GM13977 (cell line): ENCODE data around the gene MED27.

Source experiments
- DNase-seq: peaks from one replicate; pipeline ENCODE4 v3.0.0; 2012; ENCODE audit warnings: low spot score
- in situ Hi-C: fragments of 300-500 bp; cut with MboI; formaldehyde crosslinking; loops from one replicate; pipeline ENCODE4 v1.12.0; 2022; ENCODE audit warnings: low sequenced_read_pairs, low pct_unique_long_range_greater_than_20kb, mixed read lengths, inconsistent platforms; ENCODE audit not compliant: unreplicated experiment
- TF ChIP-seq, protein P1 (sequence below): IDR thresholded peaks from 2 replicates; pipeline ENCODE4 v1.5.1; 2012; ENCODE audit warnings: mild to moderate bottlenecking, control low read depth; ENCODE audit not compliant: insufficient read depth; ENCODE audit errors: extremely low read depth, missing control alignments

MED27 gene

GRCh38 chr9:132003896-132004295 lies 75.8 kb downstream of the MED27 start:
- peak; percentile 13 for DNase-seq
- TF ChIP-seq, protein P1, sequence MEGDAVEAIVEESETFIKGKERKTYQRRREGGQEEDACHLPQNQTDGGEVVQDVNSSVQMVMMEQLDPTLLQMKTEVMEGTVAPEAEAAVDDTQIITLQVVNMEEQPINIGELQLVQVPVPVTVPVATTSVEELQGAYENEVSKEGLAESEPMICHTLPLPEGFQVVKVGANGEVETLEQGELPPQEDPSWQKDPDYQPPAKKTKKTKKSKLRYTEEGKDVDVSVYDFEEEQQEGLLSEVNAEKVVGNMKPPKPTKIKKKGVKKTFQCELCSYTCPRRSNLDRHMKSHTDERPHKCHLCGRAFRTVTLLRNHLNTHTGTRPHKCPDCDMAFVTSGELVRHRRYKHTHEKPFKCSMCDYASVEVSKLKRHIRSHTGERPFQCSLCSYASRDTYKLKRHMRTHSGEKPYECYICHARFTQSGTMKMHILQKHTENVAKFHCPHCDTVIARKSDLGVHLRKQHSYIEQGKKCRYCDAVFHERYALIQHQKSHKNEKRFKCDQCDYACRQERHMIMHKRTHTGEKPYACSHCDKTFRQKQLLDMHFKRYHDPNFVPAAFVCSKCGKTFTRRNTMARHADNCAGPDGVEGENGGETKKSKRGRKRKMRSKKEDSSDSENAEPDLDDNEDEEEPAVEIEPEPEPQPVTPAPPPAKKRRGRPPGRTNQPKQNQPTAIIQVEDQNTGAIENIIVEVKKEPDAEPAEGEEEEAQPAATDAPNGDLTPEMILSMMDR, result no peak
- in situ Hi-C loops, result no loop called here

- DNase-seq, result no peak
- in situ Hi-C loops, result no loop called here
- TF ChIP-seq, protein P1, result no peak
Measured at GRCh38 chr9:132003319-132003704, 76.4 kb downstream of the MED27 start.

GRCh38 chr9:132002643-132003318 lies 76.9 kb downstream of the MED27 start:
- in situ Hi-C loops, result no loop called here
- no peak for DNase-seq
- TF ChIP-seq, protein P1, result no peak

DNA sequence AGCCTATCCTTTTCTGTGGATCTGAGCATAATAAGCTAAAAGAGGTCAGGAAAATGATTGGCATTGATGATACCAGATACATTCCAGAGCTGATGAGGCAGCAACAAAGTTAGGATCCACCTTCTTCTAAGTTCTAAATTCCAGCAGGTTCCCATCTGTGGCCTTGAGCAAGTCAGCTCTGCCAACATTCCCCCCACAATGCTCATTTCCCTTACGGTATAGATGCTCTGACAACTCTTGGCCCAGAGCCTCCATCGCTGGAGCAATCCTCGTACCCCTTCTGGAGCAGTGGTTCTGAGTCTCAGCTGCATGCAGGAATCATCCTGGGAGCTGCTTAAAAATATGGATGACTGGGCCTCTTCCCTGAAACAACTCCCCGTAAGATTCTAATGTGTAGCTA lies 78.1 kb downstream of the MED27 start:
- in situ Hi-C loops, result no loop called here
- TF ChIP-seq, protein P1, result no peak
- no peak for DNase-seq

DNA sequence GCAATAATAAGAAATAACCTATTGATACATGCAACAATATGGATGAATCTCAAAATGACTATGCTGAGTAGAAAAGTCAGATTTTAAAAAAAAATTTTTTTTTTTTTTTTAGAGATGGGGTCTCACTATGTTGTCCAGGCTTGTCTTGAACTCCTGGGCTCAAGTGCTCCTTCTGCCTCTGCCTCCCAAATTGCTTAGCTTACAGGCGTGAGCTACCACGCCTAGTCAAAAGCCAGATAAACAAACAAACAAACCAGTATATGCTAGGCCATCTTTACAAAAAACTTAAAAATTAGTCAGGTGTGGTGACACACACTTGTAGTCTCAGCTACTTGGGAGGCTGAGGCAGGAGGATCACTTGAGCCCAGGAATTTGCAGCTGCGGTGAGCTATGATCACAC lies 79.0 kb downstream of the MED27 start:
- in situ Hi-C loops, result no loop called here
- DNase-seq, result no peak
- TF ChIP-seq, protein P1, result no peak

- TF ChIP-seq, protein P1, result no peak
- DNase-seq, result no peak
- in situ Hi-C loops, result no loop called here
Measured at GRCh38 chr9:131999692-132000551, 79.7 kb downstream of the MED27 start.
